Osteocyte (in vitro differentiated cells): ENCODE data around the gene HACE1. TPM values are rescaled to one million over a fixed set of nuclear protein-coding genes. Genes with fewer than 3 reads are reported as not detected.

ENCODE experiments used
- DNase-seq: peaks from one replicate; pipeline ENCODE4 v3.0.0; 2021; ENCODE audit warnings: mixed read lengths; ENCODE audit not compliant: unreplicated experiment; ENCODE audit errors: extremely low spot score
- H3K27ac Mint-ChIP-seq: one replicate; pipeline ENCODE4 v1.8.0; 2021; ENCODE audit warnings: mild to moderate bottlenecking, mixed read lengths; ENCODE audit not compliant: unreplicated experiment
- H3K27me3 Mint-ChIP-seq: one replicate; pipeline ENCODE4 v1.8.0; 2021; ENCODE audit warnings: mixed read lengths; ENCODE audit not compliant: unreplicated experiment
- H3K36me3 Mint-ChIP-seq: one replicate; pipeline ENCODE4 v1.8.0; 2021; ENCODE audit warnings: mixed read lengths; ENCODE audit not compliant: unreplicated experiment
- H3K4me1 Mint-ChIP-seq: one replicate; pipeline ENCODE4 v1.8.0; 2021; ENCODE audit warnings: mixed read lengths; ENCODE audit not compliant: unreplicated experiment
- H3K4me3 Mint-ChIP-seq: one replicate; pipeline ENCODE4 v1.8.0; 2021; ENCODE audit warnings: mild to moderate bottlenecking, moderate library complexity, mixed read lengths; ENCODE audit not compliant: unreplicated experiment
- H3K9me3 Mint-ChIP-seq: one replicate; pipeline ENCODE4 v1.8.0; 2021; ENCODE audit warnings: mixed read lengths; ENCODE audit not compliant: unreplicated experiment
- CTCF ChIP-seq: fragments of 200-600 bp; sonication (generic); IDR thresholded peaks from 2 replicates; pipeline ENCODE4 v1.5.0; 2021; ENCODE audit warnings: antibody characterized with exemption, mild to moderate bottlenecking, moderate library complexity
- total RNA-seq: library from RNA; stranded (reverse); gene quantifications from 2 replicates; pipeline ENCODE4 v1.2.1, GENCODE V29; 2021

The HACE1 gene
- total RNA-seq, 1 donor from 2014 or later = 29.9 TPM

- H3K4me3 Mint-ChIP-seq = no peak overlapping the region
- peak; percentile 62 for TF ChIP-seq CTCF
- no peaks in the 10 kb centered on the region for H3K27me3 Mint-ChIP-seq
- H3K36me3 Mint-ChIP-seq = peaks cover 6% of the 10 kb centered on the region
- DNase-seq = no peak
- no peak overlapping the region for H3K27ac Mint-ChIP-seq
- peaks cover 24% of the 10 kb centered on the region for H3K4me1 Mint-ChIP-seq
- peaks cover 11% of the 10 kb centered on the region for H3K9me3 Mint-ChIP-seq
These were observed 176.7 kb downstream of the HACE1 start for GRCh38 chr6:104682722-104683643.

- H3K9me3 Mint-ChIP-seq = peaks cover 23% of the 10 kb centered on the region
- TF ChIP-seq CTCF = no peak
- peaks cover 7% of the 10 kb centered on the region for H3K4me1 Mint-ChIP-seq
- H3K4me3 Mint-ChIP-seq = no peak overlapping the region
- no peak overlapping the region for H3K27ac Mint-ChIP-seq
- peaks cover 11% of the 10 kb centered on the region for H3K36me3 Mint-ChIP-seq
- no peak for DNase-seq
- no peaks in the 10 kb centered on the region for H3K27me3 Mint-ChIP-seq
These were observed 179.2 kb downstream of the HACE1 start for GRCh38 chr6:104680539-104680938.

DNA sequence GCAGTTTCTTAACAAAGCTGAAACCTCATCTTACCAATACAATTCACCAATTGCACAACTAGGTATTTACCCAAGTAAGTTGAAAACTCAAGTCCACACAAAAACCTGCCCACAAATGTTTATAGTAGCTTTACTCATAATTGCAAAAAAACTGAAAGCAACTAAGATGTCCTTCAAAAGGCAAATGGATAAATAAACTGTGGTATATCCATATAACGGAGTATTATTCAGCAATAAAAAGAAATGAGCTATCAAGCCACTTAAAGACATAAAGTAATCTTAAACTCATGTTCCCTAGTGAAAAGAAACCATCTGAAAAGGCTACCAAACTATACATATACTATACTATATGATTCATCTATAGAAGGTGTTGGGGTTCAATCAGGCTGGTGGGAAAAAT lies 179.7 kb downstream of the HACE1 start:
- H3K4me1 Mint-ChIP-seq = peaks cover 7% of the 10 kb centered on the region
- peaks cover 28% of the 10 kb centered on the region for H3K9me3 Mint-ChIP-seq
- TF ChIP-seq CTCF = no peak
- no peak overlapping the region for H3K4me3 Mint-ChIP-seq
- H3K27ac Mint-ChIP-seq = no peak overlapping the region
- peaks cover 16% of the 10 kb centered on the region for H3K36me3 Mint-ChIP-seq
- no peak for DNase-seq
- no peaks in the 10 kb centered on the region for H3K27me3 Mint-ChIP-seq

Other genes starting within 250 kb of the HACE1 start
- gene LIN28B, start 97.2 kb upstream of the HACE1 start, total RNA-seq = 0.10 TPM in 1 of 2 replicates, not detected in the other